ENCODE measurements around the gene EBPL. TPM values are rescaled to one million over a fixed set of nuclear protein-coding genes. Genes with fewer than 3 reads are reported as not detected.
A peak's percentile ranks its signal among the peaks of the same experiment; 100 is the strongest.

The EBPL gene
- 10 to 100 TPM; 23.8 to 44.0 (median 34.0) TPM for total RNA-seq
- polyA plus RNA-seq = 10 to 100 TPM; 44.4 to 46.4 TPM

GRCh38 chr13:49690995-49691784 is at the start of gene EBPL:
EBPL (minus strand) TSS chr13:49691486; CDS start chr13:49691424, 62 bp downstream.
- 1% methylated on average over 57 to 67 of the region's 67 CpGs for WGBS, 2 donors
- no peak for FAIRE-seq
- no peaks in the 10 kb centered on the region for H3K9me3 ChIP-seq
- DNase-seq = peak; percentile 90 to 98 (median 96)
- H3K27me3 ChIP-seq = no peaks in the 10 kb centered on the region
- H3K36me3 ChIP-seq = no peaks in the 10 kb centered on the region
- ATAC-seq = peak; percentile 93 to 96 (median 96)
- H3K4me1 ChIP-seq = peaks cover 4 to 8% (median 6%) of the 10 kb centered on the region in 3 donors
- intact Hi-C loops (cut with DNase I) = no loop called here
- H3K4me3 ChIP-seq = peak within 1 kb of the TSS; percentile 56 to 92 (median 78)
- peak within 1 kb of the TSS; percentile 68 to 88 (median 86) for H3K27ac ChIP-seq
- TF ChIP-seq CTCF (IDR thresholded peaks at IDR 0.05) = no peak

- DNase-seq (no peak), ATAC-seq (no peak), FAIRE-seq (no peak)
- no peaks in the 10 kb centered on the region for H3K9me3 ChIP-seq
- peaks cover 0 to 15% (median 9%) of the 10 kb centered on the region in 3 donors for H3K4me1 ChIP-seq
- intact Hi-C loops (cut with DNase I) = no loop called here
- H3K36me3 ChIP-seq = no peaks in the 10 kb centered on the region
- no peak for TF ChIP-seq CTCF (IDR thresholded peaks at IDR 0.05)
- H3K27me3 ChIP-seq = no peaks in the 10 kb centered on the region
- WGBS, 2 donors = 88 to 91% methylated on average over 2 of the region's 2 CpGs
- no peak overlapping the region for H3K27ac ChIP-seq
- no peak overlapping the region for H3K4me3 ChIP-seq
These were observed 49.6 kb upstream of the EBPL start for GRCh38 chr13:49740870-49741269.

GRCh38 chr13:49739498-49740187 is 48.4 kb upstream of the EBPL start:
- peak; percentile 38 to 93 (median 82) for ATAC-seq
- 37 to 41% methylated on average over 5 of the region's 5 CpGs for WGBS, 2 donors
- Histone ChIP-seq H3K27me3 (no peaks in the 10 kb centered on the region), H3K36me3 (no peaks in the 10 kb centered on the region), H3K9me3 (no peaks in the 10 kb centered on the region), H3K27ac (peak overlapping the region in 1 of 4 donors; percentile 34), H3K4me1 (peaks cover 0 to 15% (median 9%) of the 10 kb centered on the region in 3 donors), H3K4me3 (no peak overlapping the region)
- intact Hi-C loops (cut with DNase I) = no loop called here
- no peak for FAIRE-seq
- TF ChIP-seq CTCF (IDR thresholded peaks at IDR 0.05) = no peak
- DNase-seq = no peak

- H3K9me3 ChIP-seq = no peaks in the 10 kb centered on the region
- peak overlapping the region in 2 of 4 donors; percentile 2 to 43 for H3K27ac ChIP-seq
These were observed 42.1 kb upstream of the EBPL start for GRCh38 chr13:49733181-49733951.

More at GRCh38 chr13:49733181-49733951, 42.1 kb upstream of the EBPL start:
- WGBS, 2 donors = 76 to 77% methylated on average over 12 of the region's 12 CpGs
- FAIRE-seq = no peak
- DNase-seq = peak in 1 of 6 donors; percentile 16
- peak; percentile 82 to 92 (median 86) for ATAC-seq
- H3K4me1 ChIP-seq = peaks cover 9 to 15% (median 14%) of the 10 kb centered on the region in 3 donors
- no peaks in the 10 kb centered on the region for H3K27me3 ChIP-seq
- TF ChIP-seq CTCF (IDR thresholded peaks at IDR 0.05) = no peak
- intact Hi-C loops (cut with DNase I) = no loop called here
- no peaks in the 10 kb centered on the region for H3K36me3 ChIP-seq
- H3K4me3 ChIP-seq = no peak overlapping the region

Measured in pancreas (tissue), 10 donors.